ENCODE measurements around the gene SLC25A43. TPM values are rescaled to one million over a fixed set of nuclear protein-coding genes. Genes with fewer than 3 reads are reported as not detected.

The SLC25A43 gene
- total RNA-seq, 1 experiment from 2014 or later: 25.8 TPM

DNA sequence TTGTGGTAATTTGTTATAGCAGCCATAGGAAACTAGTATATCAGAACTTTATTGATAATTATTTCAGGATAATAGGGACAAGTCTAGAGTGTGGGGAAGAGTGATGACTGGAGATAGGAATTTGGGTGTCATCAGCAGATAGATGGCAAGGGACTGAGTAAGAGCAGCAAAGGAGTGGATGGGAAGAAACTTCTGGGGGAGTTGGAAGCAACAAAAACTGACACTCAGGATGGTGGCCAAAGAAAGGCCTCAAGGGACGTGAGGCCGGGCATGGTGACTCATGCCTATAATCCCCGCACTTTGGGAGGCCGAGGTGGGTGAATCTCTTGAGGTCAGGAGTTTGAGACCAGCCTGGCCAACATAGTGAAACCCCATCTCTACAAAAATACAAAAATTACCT is 60.0 kb downstream of the SLC25A43 start:
- H3K27ac ChIP-seq (ENCODE audit: low read length): no peak overlapping the region
- no peak overlapping the region for H3K4me2 ChIP-seq (ENCODE audit: low read length)
- H3K9me2 ChIP-seq (replicated peaks; ENCODE audit: low read length): no peaks in the 10 kb centered on the region
- H3K27me3 ChIP-seq (ENCODE audit: low read length): no peaks in the 10 kb centered on the region
- no peaks in the 10 kb centered on the region for H3F3A ChIP-seq (ENCODE audit: low read length, unreplicated experiment)
- peaks cover 3% of the 10 kb centered on the region; the same call in 1 of the 2 replicates for H3K4me1 ChIP-seq (ENCODE audit: insufficient read depth, low read length)
- no peaks in the 10 kb centered on the region for H3K36me3 ChIP-seq (ENCODE audit: low read depth, low read length)
- H3K4me3 ChIP-seq (ENCODE audit: low read length): no peak overlapping the region
- ChIA-PET POLR2A (ENCODE audit: unreplicated experiment) (no interaction called here), CTCF (no interaction called here)
- no peaks in the 10 kb centered on the region for H3K9me3 ChIP-seq (ENCODE audit: low read length)
- intact Hi-C loops (cut with micrococcal nuclease): no loop called here
- H3K9ac ChIP-seq (ENCODE audit: low read length): no peak overlapping the region
- no peak for DNase-seq
- no peak for ATAC-seq
- H4K20me1 ChIP-seq (ENCODE audit: low read length): no peaks in the 10 kb centered on the region
- no TSS peak for BruUV-seq (replicated peaks)
- no peaks in the 10 kb centered on the region for H3K79me2 ChIP-seq (ENCODE audit: low read length)
- TF ChIP-seq EZH2phosphoT487 (IDR thresholded peaks at IDR 0.05; ENCODE audit: borderline replicate concordance, low read length): no peak
- TF ChIP-seq, protein P1, sequence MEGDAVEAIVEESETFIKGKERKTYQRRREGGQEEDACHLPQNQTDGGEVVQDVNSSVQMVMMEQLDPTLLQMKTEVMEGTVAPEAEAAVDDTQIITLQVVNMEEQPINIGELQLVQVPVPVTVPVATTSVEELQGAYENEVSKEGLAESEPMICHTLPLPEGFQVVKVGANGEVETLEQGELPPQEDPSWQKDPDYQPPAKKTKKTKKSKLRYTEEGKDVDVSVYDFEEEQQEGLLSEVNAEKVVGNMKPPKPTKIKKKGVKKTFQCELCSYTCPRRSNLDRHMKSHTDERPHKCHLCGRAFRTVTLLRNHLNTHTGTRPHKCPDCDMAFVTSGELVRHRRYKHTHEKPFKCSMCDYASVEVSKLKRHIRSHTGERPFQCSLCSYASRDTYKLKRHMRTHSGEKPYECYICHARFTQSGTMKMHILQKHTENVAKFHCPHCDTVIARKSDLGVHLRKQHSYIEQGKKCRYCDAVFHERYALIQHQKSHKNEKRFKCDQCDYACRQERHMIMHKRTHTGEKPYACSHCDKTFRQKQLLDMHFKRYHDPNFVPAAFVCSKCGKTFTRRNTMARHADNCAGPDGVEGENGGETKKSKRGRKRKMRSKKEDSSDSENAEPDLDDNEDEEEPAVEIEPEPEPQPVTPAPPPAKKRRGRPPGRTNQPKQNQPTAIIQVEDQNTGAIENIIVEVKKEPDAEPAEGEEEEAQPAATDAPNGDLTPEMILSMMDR (conservative IDR thresholded peaks at IDR 0.05; ENCODE audit: low read depth, low read length): no peak
- TF ChIP-seq EZH2 (IDR thresholded peaks at IDR 0.05; ENCODE audit: low read length, unreplicated experiment): no peak
- H2AFZ ChIP-seq (ENCODE audit: low read length): no peak overlapping the region

DNA sequence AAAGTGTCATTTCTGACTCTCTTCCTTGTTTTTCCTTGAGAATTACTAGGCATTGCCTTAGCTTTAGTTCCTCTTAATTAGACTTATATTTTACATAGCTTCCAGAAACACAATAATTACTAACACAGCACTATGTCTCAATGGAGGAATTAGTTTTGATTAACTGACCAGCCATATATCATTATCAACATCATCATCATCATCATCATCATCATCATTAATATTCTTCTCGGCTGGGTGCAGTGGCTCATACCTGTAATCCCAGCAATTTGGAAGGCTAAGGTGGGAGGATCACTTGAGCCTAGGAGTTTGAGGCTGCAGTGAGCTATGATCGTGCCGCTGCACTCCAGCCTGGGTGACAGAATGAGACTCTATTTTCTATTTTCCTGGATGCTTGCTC is 66.4 kb downstream of the SLC25A43 start:
- H3K9me3 ChIP-seq (ENCODE audit: low read length): no peaks in the 10 kb centered on the region
- H2AFZ ChIP-seq (ENCODE audit: low read length): no peak overlapping the region
- H3K79me2 ChIP-seq (ENCODE audit: low read length): peaks cover 21% of the 10 kb centered on the region
- no peaks in the 10 kb centered on the region for H3F3A ChIP-seq (ENCODE audit: low read length, unreplicated experiment)
- intact Hi-C loops (cut with micrococcal nuclease): loop anchor here (5.0 kb wide), 1 partner anchor 53 kb away; no protein-coding TSS in a partner anchor
- H3K4me3 ChIP-seq (ENCODE audit: low read length): no peak overlapping the region
- peaks cover 8% of the 10 kb centered on the region for H3K4me1 ChIP-seq (ENCODE audit: insufficient read depth, low read length)
- H4K20me1 ChIP-seq (ENCODE audit: low read length): peaks cover 19% of the 10 kb centered on the region
- DNase-seq: no peak
- no peaks in the 10 kb centered on the region for H3K9me2 ChIP-seq (replicated peaks; ENCODE audit: low read length)
- no peaks in the 10 kb centered on the region for H3K27me3 ChIP-seq (ENCODE audit: low read length)
- TF ChIP-seq EZH2 (IDR thresholded peaks at IDR 0.05; ENCODE audit: low read length, unreplicated experiment) (no peak), EZH2phosphoT487 (IDR thresholded peaks at IDR 0.05; ENCODE audit: borderline replicate concordance, low read length) (no peak)
- BruUV-seq (replicated peaks): no TSS peak
- POLR2A ChIA-PET (ENCODE audit: unreplicated experiment): no interaction called here
- H3K9ac ChIP-seq (ENCODE audit: low read length): no peak overlapping the region
- no peak for ATAC-seq
- no peak overlapping the region for H3K4me2 ChIP-seq (ENCODE audit: low read length)
- CTCF ChIA-PET: no interaction called here
- H3K27ac ChIP-seq (ENCODE audit: low read length): no peak overlapping the region
- peaks cover 15% of the 10 kb centered on the region for H3K36me3 ChIP-seq (ENCODE audit: low read depth, low read length)

DNA sequence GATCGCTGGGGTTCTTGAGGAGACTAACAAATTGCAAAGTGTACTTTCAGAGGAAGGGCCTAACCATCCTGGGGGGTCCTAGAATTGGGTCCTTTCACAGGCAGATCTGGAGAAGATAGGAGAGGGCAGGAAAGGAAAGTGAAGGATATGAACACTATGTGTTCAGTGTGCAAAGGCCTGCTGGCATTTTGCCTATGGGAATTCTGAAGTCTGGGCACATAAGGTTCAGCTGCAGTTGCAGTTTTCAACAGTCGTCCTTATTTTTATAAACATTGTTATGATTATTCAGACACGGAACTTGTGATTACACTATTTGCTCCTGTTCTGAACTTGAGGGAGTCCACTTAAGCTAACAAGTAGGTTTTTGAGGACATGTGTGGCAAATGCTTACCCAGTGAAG is 67.8 kb downstream of the SLC25A43 start:
- Histone ChIP-seq H3K4me3 (ENCODE audit: low read length) (no peak overlapping the region), H3K79me2 (ENCODE audit: low read length) (peaks cover 21% of the 10 kb centered on the region), H3F3A (ENCODE audit: low read length, unreplicated experiment) (no peaks in the 10 kb centered on the region), H2AFZ (ENCODE audit: low read length) (no peak overlapping the region), H3K27me3 (ENCODE audit: low read length) (no peaks in the 10 kb centered on the region), H3K4me2 (ENCODE audit: low read length) (no peak overlapping the region), H3K9me3 (ENCODE audit: low read length) (no peaks in the 10 kb centered on the region), H3K9me2 (replicated peaks; ENCODE audit: low read length) (no peaks in the 10 kb centered on the region), H4K20me1 (ENCODE audit: low read length) (peaks cover 23% of the 10 kb centered on the region), H3K9ac (ENCODE audit: low read length) (no peak overlapping the region), H3K4me1 (ENCODE audit: insufficient read depth, low read length) (peaks cover 8% of the 10 kb centered on the region), H3K36me3 (ENCODE audit: low read depth, low read length) (peaks cover 25% of the 10 kb centered on the region), H3K27ac (ENCODE audit: low read length) (no peak overlapping the region)
- no peak for ATAC-seq
- no peak for DNase-seq
- BruUV-seq (replicated peaks): no TSS peak
- CTCF ChIA-PET: interaction anchor here (0.6 kb wide), 1 partner anchor 400 kb away, joined by 11 read pairs; no protein-coding TSS in a partner anchor
- TF ChIP-seq, protein P1 (conservative IDR thresholded peaks at IDR 0.05; ENCODE audit: low read depth, low read length): no peak
- no peak for TF ChIP-seq EZH2 (IDR thresholded peaks at IDR 0.05; ENCODE audit: low read length, unreplicated experiment)
- TF ChIP-seq EZH2phosphoT487 (IDR thresholded peaks at IDR 0.05; ENCODE audit: borderline replicate concordance, low read length): no peak
- POLR2A ChIA-PET (ENCODE audit: unreplicated experiment): no interaction called here
- intact Hi-C loops (cut with micrococcal nuclease): loop anchor here (5.0 kb wide), 1 partner anchor 55 kb away; no protein-coding TSS in a partner anchor

Measured in PC-3 (cell line).